HG03097 (cell line): ENCODE measurements around the gene GCNT2.
"Not testable (repeated sequence)": the region's sequence is repeated elsewhere in the genome, so short reads cannot be mapped to it uniquely, and the experiment has no call there.

Source experiments
- ATAC-seq: cut with Tn5 transposase; IDR thresholded peaks from one replicate; pipeline ENCODE4 v1.9.1; 2021; ENCODE audit not compliant: unreplicated experiment, low FRiP score

GCNT2 gene

DNA sequence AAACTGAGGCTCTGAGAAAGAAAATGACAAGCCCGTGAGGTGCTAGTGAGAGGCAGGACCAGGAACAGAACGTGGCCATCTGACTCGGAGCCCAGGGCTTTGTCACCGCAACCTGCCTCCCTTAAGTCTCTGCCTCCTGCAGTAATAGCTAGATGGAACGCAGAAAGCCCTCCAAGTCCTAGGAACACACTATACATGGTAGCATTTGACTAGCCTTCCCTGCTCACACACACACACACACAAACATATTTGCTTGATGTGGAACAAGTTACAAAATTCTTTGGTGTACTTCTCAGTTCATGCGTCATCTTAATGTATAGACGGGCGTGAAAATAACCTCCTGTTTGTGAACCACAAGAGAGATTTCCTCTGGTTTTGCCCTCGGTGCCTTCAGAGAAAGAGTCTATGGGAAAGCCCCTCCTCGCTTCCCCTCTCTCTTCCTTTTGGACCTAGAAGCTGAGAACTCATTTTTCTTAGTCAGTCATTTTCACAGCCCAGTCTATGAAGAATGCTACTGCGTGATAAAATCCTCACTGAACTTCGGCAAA, 134.4 kb downstream of the GCNT2 start:
- ATAC-seq = no peak

GRCh38 chr6:10658910-10659698, 138.0 kb downstream of the GCNT2 start:
- no peak for ATAC-seq

GRCh38 chr6:10659699-10660348, 138.7 kb downstream of the GCNT2 start:
- ATAC-seq = no peak

- not testable (repeated sequence) for ATAC-seq
Measured at GRCh38 chr6:10660431-10661191, 139.5 kb downstream of the GCNT2 start.

DNA sequence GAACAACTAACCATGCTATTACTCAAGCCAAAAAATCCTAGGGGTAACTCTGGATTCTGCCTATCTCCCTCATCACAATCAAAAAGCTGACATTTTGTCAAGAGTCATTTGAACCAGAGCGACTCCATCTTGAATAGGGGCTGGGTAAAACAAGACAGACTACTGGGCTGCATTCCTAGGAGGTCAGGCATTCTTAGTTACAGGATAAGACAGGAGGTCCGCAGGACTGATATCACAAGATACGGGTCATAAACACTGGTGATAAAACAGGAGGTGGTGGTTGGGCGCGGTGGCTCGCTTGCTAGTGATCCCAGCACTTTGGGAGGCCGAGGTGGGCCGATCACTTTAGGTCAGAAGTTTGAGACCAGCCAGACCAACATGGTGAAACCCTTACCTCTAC, 141.1 kb downstream of the GCNT2 start:
- ATAC-seq = no peak

- ATAC-seq = no peak
Measured at GRCh38 chr6:10662742-10663141, 141.6 kb downstream of the GCNT2 start.

- ATAC-seq = not testable (repeated sequence)
Measured at GRCh38 chr6:10665595-10665994, 144.4 kb downstream of the GCNT2 start.

GRCh38 chr6:10668126-10668917, 147.2 kb downstream of the GCNT2 start:
- ATAC-seq = no peak

DNA sequence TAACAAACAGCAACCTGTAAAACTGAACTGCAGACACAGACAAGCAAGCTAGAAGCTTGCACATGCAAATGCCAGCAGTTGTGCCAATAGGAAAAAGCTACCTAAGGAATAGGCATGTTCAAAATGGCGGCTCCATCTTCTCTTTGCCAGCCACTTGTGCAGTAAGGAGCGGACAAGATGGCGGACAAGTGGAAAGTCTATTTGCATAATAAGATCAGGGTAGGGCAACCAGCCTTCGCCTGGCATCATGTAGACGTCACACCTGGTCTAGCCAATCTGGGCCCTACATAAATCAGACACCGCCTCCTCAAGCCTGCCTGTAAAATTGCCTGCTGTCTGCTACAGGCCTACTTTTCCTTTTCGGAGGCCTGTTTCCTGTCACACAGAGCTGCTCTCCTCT, 155.3 kb downstream of the GCNT2 start:
- ATAC-seq = no peak

DNA sequence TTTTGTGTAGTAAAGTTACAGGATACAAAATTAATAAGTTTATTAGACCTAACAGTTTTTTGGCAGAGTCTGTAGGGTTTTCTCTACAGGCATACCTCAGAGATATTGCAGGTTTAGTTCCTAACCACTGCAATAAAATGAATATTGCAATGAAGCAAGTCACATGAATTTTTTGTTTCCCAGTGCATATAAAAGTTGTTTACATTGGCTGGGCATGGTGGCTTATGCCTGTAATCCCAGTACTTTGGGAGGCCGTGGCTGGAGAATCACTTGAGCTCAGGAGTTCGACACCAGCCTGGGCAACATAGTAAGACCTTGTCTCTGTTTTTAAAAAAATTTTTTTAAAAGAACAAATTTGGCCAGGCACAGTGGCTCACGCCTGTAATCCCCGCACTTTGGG, 157.3 kb downstream of the GCNT2 start:
- ATAC-seq = no peak
